Measurements from ENCODE around the gene CD52.

GRCh38 chr1:26300578-26301275, 17.0 kb upstream of the CD52 start:
- no peak for TF ChIP-seq POLR2AphosphoS5 (IDR thresholded peaks at IDR 0.05)
- TF ChIP-seq CTCF (IDR thresholded peaks at IDR 0.05): no peak

All from suprapubic skin (tissue), 3 donors.